ENCODE measurements around the gene CDYL.

GRCh38 chr6:4880363-4880762 lies 104.2 kb downstream of the CDYL start:
- TF ChIP-seq POLR2AphosphoS5 (IDR thresholded peaks at IDR 0.05; ENCODE audit: insufficient read depth in 1 of 2, low read depth in 1 of 2) = no peak
- no peak for TF ChIP-seq POLR2A (IDR thresholded peaks at IDR 0.05)
- no peak for TF ChIP-seq CTCF (IDR thresholded peaks at IDR 0.05)
